Ascending aorta (tissue), 2 donors: ENCODE measurements around the gene EZR. TPM values are rescaled to one million over a fixed set of nuclear protein-coding genes. Genes with fewer than 3 reads are reported as not detected.

ENCODE experiments used
- DNase-seq, 2 donors: peaks; one replicate each; pipeline ENCODE4 v3.0.0-alpha.2; 2019; ENCODE audit warnings: low spot score in 2 of 2
- H3K27ac ChIP-seq, 2 donors: fragments of 200-600 bp; sonication (generic); one replicate each; pipeline ENCODE4 v1.5.1; 2016 to 2017; ENCODE audit warnings: mild to moderate bottlenecking in 1 of 2
- H3K27me3 ChIP-seq: fragments of 200-600 bp; sonication (generic); one replicate; pipeline ENCODE4 v1.5.1; 2017
- H3K36me3 ChIP-seq, 2 donors: fragments of 200-600 bp; sonication (generic); one replicate each; pipeline ENCODE4 v1.5.1; 2016
- H3K4me1 ChIP-seq, 2 donors: fragments of 200-600 bp; sonication (generic); one replicate each; pipeline ENCODE4 v1.5.1; 2016 to 2017; ENCODE audit warnings: mild to moderate bottlenecking in 1 of 2
- H3K4me3 ChIP-seq, 2 donors: fragments of 200-600 bp; sonication (generic); one replicate each; pipeline ENCODE4 v1.5.1; 2016 to 2017; ENCODE audit warnings: mild to moderate bottlenecking in 1 of 2
- H3K9me3 ChIP-seq, 2 donors: fragments of 200-600 bp; sonication (generic); one replicate each; pipeline ENCODE4 v1.5.1; 2016
- CTCF ChIP-seq, 3 experiments: fragments of 200-600 bp in 2 of 3; fragments of 450-650 bp in 1 of 3; sonication (generic) in 2 of 3; IDR thresholded peaks; one replicate each; pipeline ENCODE4 v1.5.1; 2016 to 2019; ENCODE audit warnings: antibody characterized with exemption in 3 of 3, mild to moderate bottlenecking in 1 of 3, moderate library complexity in 1 of 3
- intact Hi-C: fragments of 100-400 bp; cut with DNase I; formaldehyde crosslinking; loops from one replicate; pipeline ENCODE4 v1.15.1; 2023
- total RNA-seq: library from RNA; depleted of rRNA; stranded (reverse); fragments of >200 nt; gene quantifications from one replicate; pipeline ENCODE4 v1.1.0, GENCODE V29; 2016

Gene EZR
- total RNA-seq, 1 donor from 2014 or later = 49.7 TPM

- Histone ChIP-seq H3K9me3 (no peaks in the 10 kb centered on the region), H3K27me3 (no peaks in the 10 kb centered on the region), H3K27ac (peak overlapping the region; percentile 93 to 99), H3K4me3 (peak overlapping the region; percentile 81 to 96), H3K36me3 (no peaks in the 10 kb centered on the region), H3K4me1 (peaks cover 0 to 19% of the 10 kb centered on the region in 2 donors)
- peak in 1 of 2 donors; percentile 79 for DNase-seq
- intact Hi-C loops = loop anchor here (1.0 to 10.0 kb wide), 6 partner anchors 20 to 254 kb away; partner anchors contain the start of genes RSPH3 and TMEM181
- no peak for TF ChIP-seq CTCF (IDR thresholded peaks at IDR 0.05)
Measured at GRCh38 chr6:158818581-158819212, 471 bp downstream of the EZR start.

GRCh38 chr6:158817728-158818580 is 1.2 kb downstream of the EZR start:
- Histone ChIP-seq H3K9me3 (no peaks in the 10 kb centered on the region), H3K4me1 (peaks cover 0 to 19% of the 10 kb centered on the region in 2 donors), H3K36me3 (no peaks in the 10 kb centered on the region), H3K4me3 (peak overlapping the region; percentile 81 to 96), H3K27ac (peak overlapping the region; percentile 93 to 99), H3K27me3 (no peaks in the 10 kb centered on the region)
- no peak for TF ChIP-seq CTCF (IDR thresholded peaks at IDR 0.05)
- DNase-seq = peak in 1 of 2 donors; percentile 91
- intact Hi-C loops = loop anchor here (1.0 to 10.0 kb wide), 5 partner anchors 19 to 253 kb away; partner anchors contain the start of genes RSPH3 and TMEM181

GRCh38 chr6:158816803-158817727 is 2.1 kb downstream of the EZR start:
- peaks cover 0 to 19% of the 10 kb centered on the region in 2 donors for H3K4me1 ChIP-seq
- peak overlapping the region; percentile 21 to 99 for H3K27ac ChIP-seq
- no peaks in the 10 kb centered on the region for H3K36me3 ChIP-seq
- no peak for TF ChIP-seq CTCF (IDR thresholded peaks at IDR 0.05)
- H3K9me3 ChIP-seq = no peaks in the 10 kb centered on the region
- intact Hi-C loops = loop anchor here (5.0 to 10.0 kb wide), 2 partner anchors 185 to 252 kb away; partner anchors contain the start of genes RSPH3 and TMEM181
- H3K4me3 ChIP-seq = peak overlapping the region; percentile 81 to 96
- no peaks in the 10 kb centered on the region for H3K27me3 ChIP-seq
- DNase-seq = peak in 1 of 2 donors; percentile 68

- Histone ChIP-seq H3K36me3 (no peaks in the 10 kb centered on the region), H3K4me1 (peaks cover 0 to 19% of the 10 kb centered on the region in 2 donors), H3K27ac (no peak overlapping the region), H3K4me3 (peak overlapping the region; percentile 81 to 96), H3K27me3 (no peaks in the 10 kb centered on the region), H3K9me3 (no peaks in the 10 kb centered on the region)
- no peak for TF ChIP-seq CTCF (IDR thresholded peaks at IDR 0.05)
- intact Hi-C loops = loop anchor here (5.0 to 10.0 kb wide), 2 partner anchors 186 to 252 kb away; partner anchors contain the start of genes RSPH3 and TMEM181
- DNase-seq = no peak
Measured at GRCh38 chr6:158816329-158816728, 2.8 kb downstream of the EZR start.

GRCh38 chr6:158815907-158816306 is 3.3 kb downstream of the EZR start:
- Histone ChIP-seq H3K27me3 (no peaks in the 10 kb centered on the region), H3K9me3 (no peaks in the 10 kb centered on the region), H3K36me3 (no peaks in the 10 kb centered on the region), H3K27ac (no peak overlapping the region), H3K4me3 (peak overlapping the region in 1 of 2 donors; percentile 96), H3K4me1 (peaks cover 0 to 19% of the 10 kb centered on the region in 2 donors)
- TF ChIP-seq CTCF (IDR thresholded peaks at IDR 0.05) = no peak
- DNase-seq = peak in 1 of 2 donors; percentile 19
- intact Hi-C loops = loop anchor here (5.0 to 10.0 kb wide), 2 partner anchors 186 to 251 kb away; partner anchors contain the start of genes RSPH3 and TMEM181
